HG02973 (cell line): Measurements from ENCODE around the gene STK39.
"Not testable (repeated sequence)": the region's sequence is repeated elsewhere in the genome, so short reads cannot be mapped to it uniquely, and the experiment has no call there.

ENCODE experiments used
- ATAC-seq: cut with Tn5 transposase; IDR thresholded peaks from one replicate; pipeline ENCODE4 v1.9.1; 2021; ENCODE audit warnings: moderate library complexity; ENCODE audit not compliant: unreplicated experiment

The STK39 gene

DNA sequence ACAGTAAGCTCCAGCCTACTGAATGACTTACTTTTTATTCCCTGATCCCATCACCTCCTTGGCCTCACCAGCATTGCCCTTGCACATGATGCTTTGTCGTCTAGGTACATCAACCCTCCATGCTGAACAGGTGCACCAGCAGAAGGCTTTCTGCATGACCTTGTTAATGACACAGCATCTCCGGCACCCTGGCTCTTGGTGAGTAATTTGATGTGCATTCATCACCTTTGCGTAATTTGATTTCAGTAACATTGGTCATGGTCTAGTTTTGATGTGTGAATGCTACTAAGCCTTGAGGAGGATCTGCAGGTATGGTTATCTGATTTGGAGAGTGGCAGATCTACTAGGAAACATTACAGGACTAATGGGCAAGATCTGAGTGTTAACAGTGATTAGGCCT is 103.6 kb downstream of the STK39 start:
- no peak for ATAC-seq

GRCh38 chr2:168140892-168141291 is 106.5 kb downstream of the STK39 start:
- ATAC-seq, result no peak

GRCh38 chr2:168139852-168140251 is 107.5 kb downstream of the STK39 start:
- no peak for ATAC-seq

- no peak for ATAC-seq
These were observed 108.5 kb downstream of the STK39 start for GRCh38 chr2:168138901-168139300.

DNA sequence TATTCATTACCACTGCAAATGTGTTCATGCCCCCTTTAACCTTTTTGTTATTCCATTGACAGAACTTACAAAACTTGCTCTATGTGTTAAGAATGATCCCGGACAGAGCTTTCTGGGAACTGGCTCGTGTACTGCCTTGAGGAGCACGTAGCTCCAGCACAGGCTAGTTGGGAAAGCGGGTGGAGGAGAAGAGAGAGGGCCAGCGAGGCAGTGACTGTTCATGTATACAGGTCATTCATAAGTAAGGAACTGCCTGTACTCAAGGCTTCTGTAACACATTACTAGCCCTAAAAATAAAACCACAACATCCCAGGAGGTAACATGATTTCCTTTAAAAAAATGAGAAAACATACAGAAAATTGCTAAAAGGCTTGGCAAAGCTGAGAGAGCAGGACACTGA is 109.0 kb downstream of the STK39 start:
- ATAC-seq, result no peak

DNA sequence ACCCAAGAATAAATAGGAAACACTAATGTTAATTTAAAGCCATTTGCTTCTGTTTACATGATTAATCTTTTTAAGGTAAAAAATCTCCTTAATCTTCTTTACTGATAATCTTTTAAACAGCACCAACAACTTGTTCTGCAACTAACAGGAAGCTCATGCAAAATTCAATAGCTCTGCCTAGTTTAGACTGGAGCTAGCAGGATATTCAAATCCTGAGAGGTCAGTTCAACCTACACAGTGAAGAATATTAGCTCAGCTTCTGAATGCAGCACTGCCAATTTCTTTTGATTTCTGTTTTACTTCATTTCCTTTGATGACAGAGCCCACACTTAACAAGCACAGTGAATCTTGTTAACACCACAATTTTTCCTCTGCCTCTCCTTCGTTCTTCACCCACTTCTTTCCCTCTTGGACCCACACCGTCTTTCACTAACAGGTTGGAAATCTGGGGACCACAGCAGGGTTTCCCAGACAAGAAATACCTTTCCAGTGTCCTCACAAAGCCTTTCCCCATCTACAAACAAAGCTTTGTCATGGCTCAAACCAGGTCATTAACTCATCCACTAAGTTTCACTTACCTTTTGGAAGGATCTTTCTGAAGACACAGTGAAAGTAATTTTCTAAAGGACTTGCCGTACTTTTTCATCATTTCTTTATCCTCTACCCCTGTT is 109.8 kb downstream of the STK39 start:
- no peak for ATAC-seq

DNA sequence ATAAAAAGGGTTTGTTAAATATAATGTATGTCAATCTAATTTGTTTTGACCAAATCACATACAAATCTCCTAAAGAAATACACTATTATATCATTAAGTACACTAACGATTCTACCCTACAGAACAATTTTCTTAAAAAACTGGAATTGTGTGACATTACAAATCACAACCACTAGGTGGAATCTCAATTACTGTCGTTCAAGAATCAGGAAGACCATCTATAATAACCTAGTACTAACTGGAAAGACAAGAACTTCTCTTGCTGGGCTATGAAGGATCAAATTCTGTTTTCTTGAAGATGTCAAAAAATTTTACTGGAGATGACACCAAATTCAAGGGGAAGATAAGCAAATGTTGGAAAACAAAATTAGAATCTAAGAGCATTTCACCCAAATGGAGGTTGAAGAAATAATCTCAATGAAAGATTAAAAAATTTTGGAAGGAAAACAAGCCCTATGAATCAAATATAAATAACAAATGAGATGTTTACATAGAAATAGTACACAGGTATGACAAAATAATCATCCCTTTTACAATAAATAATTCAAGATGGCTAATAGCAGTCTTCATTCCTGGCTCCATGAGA is 110.9 kb downstream of the STK39 start:
- ATAC-seq, result peak; percentile 73

GRCh38 chr2:168135630-168136029 is 111.8 kb downstream of the STK39 start:
- ATAC-seq, result no peak

- no peak for ATAC-seq
These were observed 112.3 kb downstream of the STK39 start for GRCh38 chr2:168135121-168135520.

GRCh38 chr2:168134485-168134884 is 112.9 kb downstream of the STK39 start:
- ATAC-seq, result no peak

GRCh38 chr2:168132389-168132788 is 115.0 kb downstream of the STK39 start:
- no peak for ATAC-seq

DNA sequence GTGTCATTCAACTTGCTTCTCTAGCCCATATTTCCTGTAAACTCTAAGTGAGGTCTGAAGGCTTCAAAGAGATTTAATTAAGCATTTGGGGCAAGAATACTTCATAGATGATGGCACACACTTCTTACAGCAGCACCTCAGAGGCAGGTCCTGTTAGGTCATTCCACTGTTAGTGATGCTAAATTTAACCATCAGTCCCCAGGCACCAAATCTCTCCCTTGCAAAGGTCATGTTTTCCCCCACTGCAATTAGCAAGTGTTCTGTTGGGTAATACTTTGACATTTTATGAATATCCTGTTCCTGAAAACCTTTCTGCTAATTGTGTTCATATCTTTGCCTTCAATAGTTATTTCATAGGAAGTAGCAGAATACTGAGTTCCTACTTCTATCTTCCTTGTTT is 117.0 kb downstream of the STK39 start:
- no peak for ATAC-seq

DNA sequence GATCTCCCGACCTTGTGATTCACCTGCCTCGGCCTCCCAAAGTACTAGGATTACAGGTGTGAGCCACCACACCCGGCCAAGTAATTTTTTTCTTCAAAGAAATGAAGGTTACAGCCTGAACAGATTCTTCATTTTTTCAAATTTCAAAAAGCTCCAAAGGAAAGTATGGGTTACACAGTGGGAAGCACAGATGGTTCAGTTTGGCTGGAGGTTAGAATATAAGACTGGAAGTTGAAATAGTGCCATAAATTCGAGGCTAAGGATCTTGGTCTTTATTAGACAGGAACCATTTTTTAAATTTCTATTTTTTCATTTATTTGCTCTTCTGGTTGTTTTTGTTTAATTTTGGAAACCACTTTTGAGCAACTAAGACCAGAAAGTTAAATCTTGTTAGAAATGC is 120.0 kb downstream of the STK39 start:
- no peak for ATAC-seq

- ATAC-seq, result not testable (repeated sequence)
These were observed 125.2 kb downstream of the STK39 start for GRCh38 chr2:168122210-168122609.

DNA sequence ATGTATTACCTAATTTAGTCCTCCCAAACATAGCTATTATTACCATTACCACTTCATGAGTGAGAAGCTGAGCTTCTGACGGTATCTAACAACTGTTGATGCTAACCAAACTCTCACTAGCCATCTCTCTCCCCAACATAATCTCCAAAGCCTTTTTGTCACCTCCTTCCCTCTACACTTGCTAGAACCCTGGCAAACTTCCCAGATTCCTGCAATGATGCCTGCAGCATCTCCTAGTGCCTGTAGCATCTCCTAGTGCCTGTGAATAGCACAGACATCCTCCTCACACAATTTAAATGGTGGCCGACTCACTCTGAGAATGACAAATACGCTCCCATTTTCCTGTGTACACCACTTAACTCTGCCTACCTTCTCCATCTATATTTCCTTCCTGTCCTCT is 126.7 kb downstream of the STK39 start:
- no peak for ATAC-seq

- ATAC-seq, result no peak
These were observed 127.1 kb downstream of the STK39 start for GRCh38 chr2:168120310-168120709.

GRCh38 chr2:168119515-168120141 is 127.8 kb downstream of the STK39 start:
- ATAC-seq, result no peak

DNA sequence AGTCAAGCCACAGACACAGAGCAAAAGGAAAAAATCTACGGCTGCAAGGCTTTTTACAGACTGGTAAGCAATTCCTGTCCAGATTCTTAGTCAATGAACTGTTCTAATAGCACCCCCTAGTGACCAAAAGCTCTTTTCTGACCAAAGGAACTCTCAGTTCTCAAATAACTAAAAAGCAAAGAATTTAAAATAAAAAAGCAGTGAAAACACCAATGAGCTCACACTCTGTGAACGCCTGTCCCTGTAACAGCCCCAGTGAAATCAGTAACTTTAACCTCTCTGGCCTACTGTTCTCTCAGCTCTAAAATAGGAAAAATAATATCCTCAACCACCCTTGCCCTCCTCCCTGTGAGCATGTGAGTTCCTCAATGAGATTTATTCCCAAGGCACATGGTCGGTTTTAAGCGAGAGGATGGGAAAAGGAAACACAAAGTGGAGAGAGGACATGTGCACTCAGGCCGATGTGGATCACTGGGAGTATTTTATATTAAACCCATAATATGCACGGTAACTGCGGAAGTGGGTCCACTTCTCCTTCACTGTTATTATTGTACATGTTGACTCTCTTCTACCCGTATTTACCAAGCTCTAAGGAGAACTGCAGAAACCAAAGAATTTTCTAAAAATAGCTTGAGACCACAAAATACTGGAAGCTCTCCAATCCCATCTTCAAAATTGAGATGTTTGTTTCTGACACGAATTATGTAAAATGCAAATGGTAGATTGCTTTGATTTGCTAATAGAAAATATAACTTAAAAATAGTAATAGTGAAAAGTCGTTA is 128.5 kb downstream of the STK39 start:
- peak; percentile 68 for ATAC-seq

DNA sequence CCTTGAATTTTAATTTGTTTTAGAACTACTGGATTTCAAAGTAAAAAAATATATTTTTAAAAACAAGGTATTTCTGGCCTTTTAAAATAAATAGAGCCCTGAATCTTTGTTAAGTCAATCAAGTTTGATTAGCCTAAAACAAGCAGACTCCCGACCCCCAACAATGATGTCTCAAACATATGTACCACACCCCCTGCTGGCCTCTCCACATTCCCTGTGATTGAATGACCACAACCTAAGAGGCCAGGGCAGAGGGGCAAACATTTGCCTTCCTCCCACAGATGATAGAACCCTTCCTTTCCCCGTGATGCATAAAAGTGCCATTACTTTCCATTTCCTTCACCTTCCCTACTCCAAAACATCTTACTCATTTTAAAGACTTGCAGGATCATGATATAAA is 130.9 kb downstream of the STK39 start:
- no peak for ATAC-seq

GRCh38 chr2:168114619-168115018 is 132.8 kb downstream of the STK39 start:
- ATAC-seq, result no peak

DNA sequence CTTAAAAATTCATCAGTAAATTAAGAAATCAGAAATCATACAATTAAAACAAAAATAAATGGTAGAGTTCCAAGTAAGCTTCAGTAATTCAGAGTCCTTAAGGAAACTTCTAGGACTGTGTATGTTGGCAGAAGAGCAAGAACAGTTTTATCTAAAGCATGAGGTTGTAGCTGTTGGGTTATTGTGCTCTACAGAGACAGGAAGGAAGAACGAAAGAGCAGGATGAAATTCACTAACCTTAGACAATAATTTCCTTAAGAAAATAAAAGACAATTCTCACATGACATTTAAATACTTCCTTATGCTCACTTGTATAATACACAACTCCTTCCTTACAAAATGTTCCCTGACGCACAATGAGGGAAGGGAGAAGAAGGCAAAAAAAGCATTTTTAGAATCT is 133.4 kb downstream of the STK39 start:
- ATAC-seq, result no peak

DNA sequence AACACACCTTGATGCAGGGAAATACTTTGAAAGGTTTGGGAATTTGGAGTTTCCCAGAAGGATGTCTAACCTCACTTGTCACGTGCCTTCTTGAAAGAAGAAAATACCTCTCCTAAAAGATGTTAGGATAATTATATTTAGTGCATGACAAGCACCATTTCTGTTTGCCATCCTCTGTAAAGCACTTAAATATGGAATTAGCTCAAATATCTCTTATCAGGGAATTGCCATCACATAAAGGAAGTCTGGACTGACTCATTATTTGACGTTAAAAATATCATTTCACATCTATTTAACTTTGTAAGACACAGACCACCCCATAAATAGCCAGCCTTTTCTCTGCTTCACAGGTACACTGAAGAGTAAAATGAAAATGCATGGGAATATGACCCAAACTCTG is 140.1 kb downstream of the STK39 start:
- ATAC-seq, result no peak
